SK-N-SH (cell line): Measurements from ENCODE around the gene IL15RA. TPM values are rescaled to one million over a fixed set of nuclear protein-coding genes. Genes with fewer than 3 reads are reported as not detected.

Experiments
- CTCF ChIA-PET: fragments of 300-600, 350-600 bp; formaldehyde crosslinking; extraction: SDS; loops from one replicate; lab custom pipeline; 2021; lab: Yijun Ruan, JAX
- POLR2A ChIA-PET: fragments of 350-600 bp; sonication (Branson Sonifier 250); formaldehyde crosslinking; extraction: SDS; loops from one replicate; lab custom pipeline; 2020; ENCODE audit warnings: antibody characterized with exemption, inconsistent platforms; lab: Yijun Ruan, JAX
- DNase-seq: peaks from one replicate; pipeline ENCODE4 v3.0.0; 2012
- H2AFZ ChIP-seq: fragments of 200-600 bp; sonication (generic); 2 replicates; pipeline ENCODE4 v1.8.1; 2016; ENCODE audit warnings: antibody characterized with exemption, mild to moderate bottlenecking, low read depth
- H3F3A ChIP-seq: fragments of 200-600 bp; sonication (generic); replicated peaks from 2 replicates; pipeline ENCODE3; 2016; ENCODE audit warnings: antibody characterized with exemption, mild to moderate bottlenecking; ENCODE audit not compliant: insufficient read depth
- H3K27ac ChIP-seq, 2 experiments: fragments of 200-500 bp in 1 of 2; fragments of 200-600 bp in 1 of 2; sonication (Bioruptor generic) in 1 of 2; sonication (generic), shearing (Covaris generic) in 1 of 2; 2 replicates each; pipeline versions ENCODE4 v1.5.1 to v1.6.1; 2014 to 2016; ENCODE audit warnings: low read depth in 2 of 2, inconsistent platforms in 1 of 2, low read length in 1 of 2, mild to moderate bottlenecking in 1 of 2, mixed read lengths in 1 of 2
- H3K27me3 ChIP-seq: fragments of 200-600 bp; sonication (generic), shearing (Covaris generic); 2 replicates; pipeline ENCODE4 v1.6.1; 2016; ENCODE audit warnings: mixed run types; ENCODE audit not compliant: insufficient read depth
- H3K36me3 ChIP-seq, 2 experiments: fragments of 200-500 bp in 1 of 2; fragments of 200-600 bp in 1 of 2; sonication (Bioruptor generic) in 1 of 2; sonication (generic) in 1 of 2; replicated peaks in 1 of 2; 2 replicates each; pipeline versions ENCODE3 to v1.5.1; 2014 to 2016; ENCODE audit warnings: low read length in 1 of 2, mild to moderate bottlenecking in 1 of 2; ENCODE audit not compliant: insufficient read depth in 2 of 2, control insufficient read depth in 1 of 2
- H3K4me1 ChIP-seq, 2 experiments: fragments of 200-500 bp in 1 of 2; fragments of 200-600 bp in 1 of 2; sonication (Bioruptor generic) in 1 of 2; sonication (generic), shearing (Covaris generic) in 1 of 2; 2 replicates each; pipeline versions ENCODE4 v1.5.1 to v1.6.1; 2014 to 2016; ENCODE audit warnings: low read depth in 1 of 2, low read length in 1 of 2, mixed run types in 1 of 2; ENCODE audit not compliant: insufficient read depth in 2 of 2, control insufficient read depth in 1 of 2
- H3K4me2 ChIP-seq: fragments of 200-600 bp; sonication (generic), shearing (Covaris generic); 2 replicates; pipeline ENCODE4 v1.6.1; 2017; ENCODE audit warnings: mixed run types
- H3K4me3 ChIP-seq, 2 experiments: fragments of 200-500 bp in 1 of 2; fragments of 200-600 bp in 1 of 2; sonication (Bioruptor generic) in 1 of 2; sonication (generic), shearing (Covaris generic) in 1 of 2; 2 replicates each; pipeline versions ENCODE4 v1.5.1 to v1.8.1; 2014 to 2016; ENCODE audit warnings: low read depth in 2 of 2, inconsistent platforms in 1 of 2, low read length in 1 of 2, mild to moderate bottlenecking in 1 of 2, mixed read lengths in 1 of 2, moderate library complexity in 1 of 2
- H3K79me2 ChIP-seq: fragments of 200-600 bp; sonication (generic); 2 replicates; pipeline ENCODE4 v1.8.1; 2017; ENCODE audit warnings: mild to moderate bottlenecking; ENCODE audit not compliant: insufficient read depth
- H3K9ac ChIP-seq: fragments of 200-600 bp; sonication (generic); 2 replicates; pipeline ENCODE4 v1.6.1; 2017; ENCODE audit warnings: mixed run types
- H3K9me2 ChIP-seq: fragments of 200-600 bp; sonication (generic); 2 replicates; pipeline ENCODE4 v1.6.1; 2017; ENCODE audit warnings: mixed run types
- H3K9me3 ChIP-seq: fragments of 200-600 bp; sonication (generic); 2 replicates; pipeline ENCODE4 v1.6.1; 2017; ENCODE audit warnings: mixed run types, mild to moderate bottlenecking, moderate library complexity
- H4K20me1 ChIP-seq: fragments of 200-600 bp; sonication (generic); 2 replicates; pipeline ENCODE4 v1.6.1; 2017; ENCODE audit warnings: mild to moderate bottlenecking, mixed run types; ENCODE audit not compliant: insufficient read depth
- CHD2 ChIP-seq: fragments of 150-350 bp; IDR thresholded peaks from 2 replicates; pipeline ENCODE4 v1.6.1; 2018; ENCODE audit warnings: low read length; ENCODE audit not compliant: partially characterized antibody
- CTCF ChIP-seq: fragments of 200-600 bp; sonication (generic); IDR thresholded peaks from 2 replicates; pipeline ENCODE4 v1.6.1; 2017; ENCODE audit warnings: antibody characterized with exemption, mild to moderate bottlenecking, moderate library complexity
- FOXJ3 ChIP-seq: sonication (generic); formaldehyde crosslinking; IDR thresholded peaks from 2 replicates; pipeline ENCODE4 v1.5.1; 2020; ENCODE audit warnings: mild to moderate bottlenecking, missing genetic modification reagents
- GABPA ChIP-seq: IDR thresholded peaks from 2 replicates; pipeline ENCODE4 v1.4.0; 2012; ENCODE audit warnings: low read depth, mild to moderate bottlenecking
- JUND ChIP-seq: IDR thresholded peaks from 2 replicates; pipeline ENCODE4 v1.4.0; 2012
- PBX3 ChIP-seq: IDR thresholded peaks from 2 replicates; pipeline ENCODE4; 2012
- SIN3A ChIP-seq: IDR thresholded peaks from 2 replicates; pipeline ENCODE4 v1.6.1; 2012; ENCODE audit warnings: low read depth, mild to moderate bottlenecking, low read length, moderate library complexity, borderline replicate concordance
- TAF1 ChIP-seq: IDR thresholded peaks from 2 replicates; pipeline ENCODE4 v1.6.1; 2012; ENCODE audit warnings: low read depth, mild to moderate bottlenecking, low read length, moderate library complexity, borderline replicate concordance
- TEAD4 ChIP-seq: IDR thresholded peaks from 2 replicates; pipeline ENCODE4 v1.4.0; 2012; ENCODE audit warnings: mild to moderate bottlenecking, borderline replicate concordance; ENCODE audit not compliant: insufficient read depth
- ZBTB33 ChIP-seq: IDR thresholded peaks from 2 replicates; pipeline ENCODE4 v1.4.0; 2012; ENCODE audit warnings: low read depth, borderline replicate concordance
- WGBS: methylation state at CpG from one replicate; pipeline ENCODE4 v1.1.6; 2017; ENCODE audit warnings: low lambda C conversion rate; 5-methylcytosine and 5-hydroxymethylcytosine counted together
- polyA plus RNA-seq, 3 experiments: library from polyadenylated mRNA; depleted of rRNA; stranded (reverse); fragments of >200 nt; gene quantifications; 2 replicates each; pipeline ENCODE4 v1.2.3, GENCODE V29; 2012
- TF ChIP-seq, protein P1 (sequence below): fragments of 150-350 bp; IDR thresholded peaks from 2 replicates; pipeline ENCODE4 v1.6.1; 2016; ENCODE audit warnings: mild to moderate bottlenecking, low read depth, low read length
- TF ChIP-seq, protein P2 (sequence below): IDR thresholded peaks from 2 replicates; pipeline ENCODE4 v1.4.0; 2012; ENCODE audit warnings: low read depth
- TF ChIP-seq, protein P3 (sequence below): fragments of 150-350 bp; IDR thresholded peaks from 2 replicates; pipeline ENCODE4 v1.6.1; 2017; ENCODE audit warnings: antibody characterized with exemption, low read length, low read depth, borderline replicate concordance

Gene IL15RA
- polyA plus RNA-seq, 1 of the 3 experiments (the other 2 are of a cell fraction), result 2.1 TPM

DNA sequence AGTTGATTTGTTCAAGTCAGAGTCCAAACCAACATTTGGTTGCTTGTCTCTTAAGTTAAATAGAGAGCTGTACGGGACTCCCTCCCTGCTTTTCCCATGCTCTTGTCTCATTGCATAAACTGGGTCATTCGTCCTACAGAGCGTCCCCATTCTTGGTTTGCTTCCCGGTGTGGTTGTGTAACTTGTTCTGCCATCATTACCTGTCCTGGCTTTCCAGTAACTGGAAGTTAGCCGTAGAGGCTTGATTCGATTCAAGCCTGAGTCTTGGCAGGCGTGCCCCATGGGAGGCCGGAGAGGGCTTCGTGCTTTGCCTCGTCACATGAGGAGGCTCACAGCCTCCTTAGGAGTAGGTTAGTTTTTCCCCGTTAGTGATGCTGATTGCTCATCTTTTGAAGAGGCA lies 47.1 kb downstream of the IL15RA start:
- H3K9ac ChIP-seq, result no peak overlapping the region
- no peaks in the 10 kb centered on the region for H3K9me3 ChIP-seq
- H4K20me1 ChIP-seq, result no peaks in the 10 kb centered on the region
- peaks cover 4% of the 10 kb centered on the region for H3F3A ChIP-seq
- peaks cover 60 to 62% of the 10 kb centered on the region in 2 experiments for H3K36me3 ChIP-seq
- no peaks in the 10 kb centered on the region for H3K27me3 ChIP-seq
- no peak overlapping the region for H2AFZ ChIP-seq
- TF ChIP-seq FOXJ3 (no peak), JUND (no peak), TAF1 (no peak), SIN3A (no peak), PBX3 (no peak), TEAD4 (no peak), CTCF (no peak), CHD2 (no peak), GABPA (no peak), ZBTB33 (no peak)
- TF ChIP-seq, protein P1, sequence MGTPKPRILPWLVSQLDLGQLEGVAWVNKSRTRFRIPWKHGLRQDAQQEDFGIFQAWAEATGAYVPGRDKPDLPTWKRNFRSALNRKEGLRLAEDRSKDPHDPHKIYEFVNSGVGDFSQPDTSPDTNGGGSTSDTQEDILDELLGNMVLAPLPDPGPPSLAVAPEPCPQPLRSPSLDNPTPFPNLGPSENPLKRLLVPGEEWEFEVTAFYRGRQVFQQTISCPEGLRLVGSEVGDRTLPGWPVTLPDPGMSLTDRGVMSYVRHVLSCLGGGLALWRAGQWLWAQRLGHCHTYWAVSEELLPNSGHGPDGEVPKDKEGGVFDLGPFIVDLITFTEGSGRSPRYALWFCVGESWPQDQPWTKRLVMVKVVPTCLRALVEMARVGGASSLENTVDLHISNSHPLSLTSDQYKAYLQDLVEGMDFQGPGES, result no peak
- TF ChIP-seq, protein P2, sequence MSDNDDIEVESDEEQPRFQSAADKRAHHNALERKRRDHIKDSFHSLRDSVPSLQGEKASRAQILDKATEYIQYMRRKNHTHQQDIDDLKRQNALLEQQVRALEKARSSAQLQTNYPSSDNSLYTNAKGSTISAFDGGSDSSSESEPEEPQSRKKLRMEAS, result no peak
- TF ChIP-seq, protein P3, sequence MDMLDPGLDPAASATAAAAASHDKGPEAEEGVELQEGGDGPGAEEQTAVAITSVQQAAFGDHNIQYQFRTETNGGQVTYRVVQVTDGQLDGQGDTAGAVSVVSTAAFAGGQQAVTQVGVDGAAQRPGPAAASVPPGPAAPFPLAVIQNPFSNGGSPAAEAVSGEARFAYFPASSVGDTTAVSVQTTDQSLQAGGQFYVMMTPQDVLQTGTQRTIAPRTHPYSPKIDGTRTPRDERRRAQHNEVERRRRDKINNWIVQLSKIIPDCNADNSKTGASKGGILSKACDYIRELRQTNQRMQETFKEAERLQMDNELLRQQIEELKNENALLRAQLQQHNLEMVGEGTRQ, result no peak
- H3K4me1 ChIP-seq, result peaks cover 0 to 4% of the 10 kb centered on the region in 2 experiments; a peak in 1 of 4 replicates
- no peak for DNase-seq
- no peak overlapping the region for H3K4me3 ChIP-seq
- no peaks in the 10 kb centered on the region for H3K79me2 ChIP-seq
- no peak overlapping the region for H3K4me2 ChIP-seq
- 88% methylated on average over 11 of the region's 11 CpGs for WGBS
- POLR2A ChIA-PET, result no interaction called here
- no peaks in the 10 kb centered on the region for H3K9me2 ChIP-seq
- H3K27ac ChIP-seq, result no peak overlapping the region
- CTCF ChIA-PET, result no interaction called here
